Suprapubic skin (tissue), 4 donors: ENCODE measurements around the gene OSBPL2.

Experiments
- EP300 ChIP-seq: sonication (generic); formaldehyde crosslinking; IDR thresholded peaks from one replicate; pipeline ENCODE4 v1.6.1; 2017; ENCODE audit warnings: antibody characterized with exemption
- POLR2A ChIP-seq, 2 donors: fragments of 450-650 bp; IDR thresholded peaks; one replicate each; pipeline ENCODE4 v1.6.1; 2017; ENCODE audit warnings: antibody characterized with exemption in 2 of 2, mild to moderate bottlenecking in 2 of 2, moderate library complexity in 2 of 2
- POLR2AphosphoS5 ChIP-seq, 3 donors: sonication (generic); formaldehyde crosslinking; IDR thresholded peaks; one replicate each; pipeline ENCODE4 v1.6.1; 2017; ENCODE audit warnings: antibody characterized with exemption in 3 of 3
- TF ChIP-seq, protein P1 (sequence below), 2 donors: fragments of 200-600 bp in 1 of 2; fragments of 450-650 bp in 1 of 2; sonication (generic) in 1 of 2; IDR thresholded peaks; one replicate each; pipeline ENCODE4 v1.5.1; 2016 to 2019; ENCODE audit warnings: antibody characterized with exemption in 2 of 2, mild to moderate bottlenecking in 1 of 2, moderate library complexity in 1 of 2

DNA sequence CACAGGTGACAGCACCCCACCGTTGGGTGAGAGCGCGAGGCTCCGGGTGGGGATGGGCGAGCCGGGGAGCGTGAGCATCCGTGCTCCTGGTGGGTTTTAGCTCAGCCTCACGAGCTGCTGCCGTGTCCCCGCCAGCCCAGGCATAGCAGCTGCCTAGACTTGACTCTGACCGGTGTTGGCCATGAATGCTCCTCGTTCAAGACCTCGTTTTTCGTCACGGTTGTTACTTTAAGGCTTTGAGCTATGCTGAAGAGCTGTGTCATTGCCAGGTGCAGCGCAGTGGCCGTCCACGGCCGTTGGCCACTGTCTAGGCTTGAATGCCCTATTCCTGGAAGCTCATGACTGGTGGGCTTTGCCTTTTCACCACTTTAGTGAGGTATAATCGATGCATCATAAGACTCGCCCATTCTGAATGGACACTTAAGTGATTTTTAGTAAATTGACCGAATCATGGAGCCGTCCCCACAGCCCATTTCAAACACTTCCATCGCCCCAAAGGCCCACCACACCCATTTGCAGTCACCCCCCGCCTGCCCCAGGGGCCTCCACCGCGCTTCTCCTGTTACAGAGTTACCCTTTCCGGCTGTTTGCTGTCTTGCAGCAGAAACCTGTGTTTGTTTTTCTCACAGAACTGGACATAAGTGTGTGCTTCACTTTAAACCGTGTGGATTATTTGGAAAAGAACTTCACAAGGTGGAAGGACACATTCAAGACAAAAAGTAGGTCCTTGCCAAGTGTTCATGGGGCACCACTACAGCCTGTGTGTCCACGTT is 43.0 kb downstream of the OSBPL2 start:
- TF ChIP-seq POLR2AphosphoS5 (IDR thresholded peaks at IDR 0.05) (no peak), POLR2A (IDR thresholded peaks at IDR 0.05) (no peak), EP300 (no peak)
- TF ChIP-seq, protein P1, sequence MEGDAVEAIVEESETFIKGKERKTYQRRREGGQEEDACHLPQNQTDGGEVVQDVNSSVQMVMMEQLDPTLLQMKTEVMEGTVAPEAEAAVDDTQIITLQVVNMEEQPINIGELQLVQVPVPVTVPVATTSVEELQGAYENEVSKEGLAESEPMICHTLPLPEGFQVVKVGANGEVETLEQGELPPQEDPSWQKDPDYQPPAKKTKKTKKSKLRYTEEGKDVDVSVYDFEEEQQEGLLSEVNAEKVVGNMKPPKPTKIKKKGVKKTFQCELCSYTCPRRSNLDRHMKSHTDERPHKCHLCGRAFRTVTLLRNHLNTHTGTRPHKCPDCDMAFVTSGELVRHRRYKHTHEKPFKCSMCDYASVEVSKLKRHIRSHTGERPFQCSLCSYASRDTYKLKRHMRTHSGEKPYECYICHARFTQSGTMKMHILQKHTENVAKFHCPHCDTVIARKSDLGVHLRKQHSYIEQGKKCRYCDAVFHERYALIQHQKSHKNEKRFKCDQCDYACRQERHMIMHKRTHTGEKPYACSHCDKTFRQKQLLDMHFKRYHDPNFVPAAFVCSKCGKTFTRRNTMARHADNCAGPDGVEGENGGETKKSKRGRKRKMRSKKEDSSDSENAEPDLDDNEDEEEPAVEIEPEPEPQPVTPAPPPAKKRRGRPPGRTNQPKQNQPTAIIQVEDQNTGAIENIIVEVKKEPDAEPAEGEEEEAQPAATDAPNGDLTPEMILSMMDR (IDR thresholded peaks at IDR 0.05): no peak
